ENCODE data around the gene LPP.

The LPP gene

DNA sequence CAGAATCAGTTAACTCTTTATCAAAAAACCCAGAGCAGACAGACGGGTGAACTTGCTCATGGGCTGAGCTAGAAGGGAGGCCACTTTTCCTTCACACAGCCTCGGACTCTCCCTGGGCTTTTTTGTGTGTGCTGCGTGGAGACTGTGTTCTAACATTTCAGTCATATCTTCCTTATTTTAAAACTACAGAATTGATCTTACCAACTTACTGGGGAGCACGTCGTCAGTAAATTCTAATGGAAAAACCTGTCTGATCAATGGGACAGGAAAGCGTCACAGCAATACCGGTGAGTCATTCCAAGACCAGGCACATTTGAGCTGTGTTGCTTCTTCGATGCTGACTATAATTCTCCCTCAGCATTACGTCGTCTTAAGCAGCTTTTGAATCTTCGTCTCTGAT lies 145.1 kb downstream of the LPP start:
- no peak overlapping the region for H3K27ac ChIP-seq (replicated peaks)
- H3K4me3 ChIP-seq (replicated peaks; ENCODE audit: insufficient read depth, low read length), result no peak overlapping the region
- TF ChIP-seq SPI1 (IDR thresholded peaks at IDR 0.05; ENCODE audit: borderline replicate concordance, low read depth), result no peak
- TF ChIP-seq GABPA (IDR thresholded peaks at IDR 0.05; ENCODE audit: low read depth), result no peak
- TF ChIP-seq, protein P1, sequence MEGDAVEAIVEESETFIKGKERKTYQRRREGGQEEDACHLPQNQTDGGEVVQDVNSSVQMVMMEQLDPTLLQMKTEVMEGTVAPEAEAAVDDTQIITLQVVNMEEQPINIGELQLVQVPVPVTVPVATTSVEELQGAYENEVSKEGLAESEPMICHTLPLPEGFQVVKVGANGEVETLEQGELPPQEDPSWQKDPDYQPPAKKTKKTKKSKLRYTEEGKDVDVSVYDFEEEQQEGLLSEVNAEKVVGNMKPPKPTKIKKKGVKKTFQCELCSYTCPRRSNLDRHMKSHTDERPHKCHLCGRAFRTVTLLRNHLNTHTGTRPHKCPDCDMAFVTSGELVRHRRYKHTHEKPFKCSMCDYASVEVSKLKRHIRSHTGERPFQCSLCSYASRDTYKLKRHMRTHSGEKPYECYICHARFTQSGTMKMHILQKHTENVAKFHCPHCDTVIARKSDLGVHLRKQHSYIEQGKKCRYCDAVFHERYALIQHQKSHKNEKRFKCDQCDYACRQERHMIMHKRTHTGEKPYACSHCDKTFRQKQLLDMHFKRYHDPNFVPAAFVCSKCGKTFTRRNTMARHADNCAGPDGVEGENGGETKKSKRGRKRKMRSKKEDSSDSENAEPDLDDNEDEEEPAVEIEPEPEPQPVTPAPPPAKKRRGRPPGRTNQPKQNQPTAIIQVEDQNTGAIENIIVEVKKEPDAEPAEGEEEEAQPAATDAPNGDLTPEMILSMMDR (IDR thresholded peaks at IDR 0.05; ENCODE audit: insufficient read depth, low read length), result no peak
- no peak for TF ChIP-seq POLR2AphosphoS5 (IDR thresholded peaks at IDR 0.05; ENCODE audit: low read depth)
- no peak for TF ChIP-seq REST (IDR thresholded peaks at IDR 0.05; ENCODE audit: insufficient replicate concordance, low read depth)

GRCh38 chr3:188299708-188300107 lies 145.8 kb downstream of the LPP start:
- TF ChIP-seq, protein P1 (IDR thresholded peaks at IDR 0.05; ENCODE audit: insufficient read depth, low read length), result no peak
- TF ChIP-seq POLR2AphosphoS5 (IDR thresholded peaks at IDR 0.05; ENCODE audit: low read depth) (no peak), REST (IDR thresholded peaks at IDR 0.05; ENCODE audit: insufficient replicate concordance, low read depth) (no peak), SPI1 (IDR thresholded peaks at IDR 0.05; ENCODE audit: borderline replicate concordance, low read depth) (no peak), GABPA (IDR thresholded peaks at IDR 0.05; ENCODE audit: low read depth) (no peak)
- DNase-seq (ENCODE audit: low read depth in 1 of 2, low spot score in 1 of 2), result no peak
- Histone ChIP-seq H3K27me3 (ENCODE audit: insufficient read depth, poor library complexity, severe bottlenecking) (no peaks in the 10 kb centered on the region), H3K4me3 (replicated peaks; ENCODE audit: insufficient read depth, low read length) (no peak overlapping the region), H3K27ac (replicated peaks) (no peak overlapping the region)

More for the DNA sequence above, 145.1 kb downstream of the LPP start:
- no peaks in the 10 kb centered on the region for H3K27me3 ChIP-seq (ENCODE audit: insufficient read depth, poor library complexity, severe bottlenecking)
- DNase-seq (ENCODE audit: low read depth in 1 of 2, low spot score in 1 of 2), result no peak

DNA sequence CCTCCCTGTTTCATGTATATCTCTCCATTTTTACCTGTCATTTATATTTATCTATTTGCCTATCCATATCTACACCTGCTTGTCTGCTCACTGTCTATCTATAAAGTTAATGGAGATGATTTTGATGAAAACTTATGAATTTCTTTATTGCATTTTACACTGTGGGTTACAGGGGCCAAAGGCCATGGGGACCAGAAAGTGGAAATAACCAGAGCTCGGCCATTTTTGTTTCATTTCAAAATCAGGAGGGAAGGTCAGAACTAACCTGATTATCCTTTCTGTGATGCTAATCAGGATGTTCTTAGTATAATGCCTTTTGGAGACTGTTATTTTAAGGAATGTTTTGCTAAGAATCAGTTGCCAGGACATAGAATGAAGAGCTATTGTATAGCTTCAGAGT lies 147.2 kb downstream of the LPP start:
- TF ChIP-seq POLR2AphosphoS5 (IDR thresholded peaks at IDR 0.05; ENCODE audit: low read depth) (no peak), SPI1 (IDR thresholded peaks at IDR 0.05; ENCODE audit: borderline replicate concordance, low read depth) (no peak), REST (IDR thresholded peaks at IDR 0.05; ENCODE audit: insufficient replicate concordance, low read depth) (no peak), GABPA (IDR thresholded peaks at IDR 0.05; ENCODE audit: low read depth) (no peak)
- TF ChIP-seq, protein P1 (IDR thresholded peaks at IDR 0.05; ENCODE audit: insufficient read depth, low read length), result no peak
- DNase-seq (ENCODE audit: low read depth in 1 of 2, low spot score in 1 of 2), result no peak
- no peak overlapping the region for H3K27ac ChIP-seq (replicated peaks)
- H3K27me3 ChIP-seq (ENCODE audit: insufficient read depth, poor library complexity, severe bottlenecking), result no peaks in the 10 kb centered on the region
- H3K4me3 ChIP-seq (replicated peaks; ENCODE audit: insufficient read depth, low read length), result no peak overlapping the region
